ENCODE measurements around the gene REX1BD.

The REX1BD gene

DNA sequence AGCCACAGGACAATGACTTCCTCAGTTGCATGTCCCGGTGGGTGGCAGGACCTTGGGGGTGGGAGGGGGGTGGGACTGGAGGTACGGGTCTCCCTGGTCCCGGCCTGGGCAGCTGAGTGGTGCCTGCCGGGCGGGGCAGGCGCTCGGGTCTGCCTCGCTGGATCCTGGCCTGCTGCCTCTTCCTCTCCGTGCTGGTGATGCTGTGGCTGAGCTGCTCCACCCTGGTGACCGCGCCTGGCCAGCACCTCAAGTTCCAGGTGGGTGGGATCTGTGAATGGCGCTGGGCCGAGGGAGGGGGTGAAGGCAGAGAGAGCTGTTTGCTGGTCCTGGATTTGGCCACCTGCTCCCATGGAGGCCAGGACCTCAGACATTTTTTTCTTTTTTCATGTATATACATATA is 29.6 kb downstream of the REX1BD start:
- no peak overlapping the region for H3K9ac ChIP-seq (ENCODE audit: low read depth, low read length, poor library complexity, severe bottlenecking)
- H3F3A ChIP-seq (ENCODE audit: low read depth), result no peaks in the 10 kb centered on the region
- H3K4me2 ChIP-seq (ENCODE audit: low read depth, low read length, poor library complexity, severe bottlenecking), result no peak overlapping the region
- no peaks in the 10 kb centered on the region for H3K36me3 ChIP-seq (ENCODE audit: insufficient read depth, low read length)
- no peaks in the 10 kb centered on the region for H3K4me1 ChIP-seq (ENCODE audit: insufficient read depth, low read length, poor library complexity, severe bottlenecking)
- no peak overlapping the region for H3K4me3 ChIP-seq (ENCODE audit: low read length, poor library complexity, severe bottlenecking)
- H4K20me1 ChIP-seq (ENCODE audit: insufficient read depth, low read length, poor library complexity, severe bottlenecking), result no peaks in the 10 kb centered on the region
- no peaks in the 10 kb centered on the region for H3K9me2 ChIP-seq (replicated peaks; ENCODE audit: low read depth, low read length)
- no peaks in the 10 kb centered on the region for H3K27me3 ChIP-seq (ENCODE audit: insufficient read depth, low read length, poor library complexity, severe bottlenecking)
- TF ChIP-seq EZH2phosphoT487 (IDR thresholded peaks at IDR 0.05; ENCODE audit: borderline replicate concordance) (no peak), CTCF (conservative IDR thresholded peaks at IDR 0.05; ENCODE audit: low read length) (no peak)
- H2AFZ ChIP-seq (ENCODE audit: low read length), result no peak overlapping the region
- H3K9me3 ChIP-seq (ENCODE audit: insufficient read depth, low read depth, low read length), result no peaks in the 10 kb centered on the region
- no peaks in the 10 kb centered on the region for H3K79me2 ChIP-seq (ENCODE audit: insufficient read depth, low read length)

- Histone ChIP-seq H3K79me2 (ENCODE audit: insufficient read depth, low read length) (no peaks in the 10 kb centered on the region), H3F3A (ENCODE audit: low read depth) (no peaks in the 10 kb centered on the region), H3K4me2 (ENCODE audit: low read depth, low read length, poor library complexity, severe bottlenecking) (no peak overlapping the region), H3K9ac (ENCODE audit: low read depth, low read length, poor library complexity, severe bottlenecking) (no peak overlapping the region), H3K9me2 (replicated peaks; ENCODE audit: low read depth, low read length) (no peaks in the 10 kb centered on the region), H3K9me3 (ENCODE audit: insufficient read depth, low read depth, low read length) (no peaks in the 10 kb centered on the region), H2AFZ (ENCODE audit: low read length) (no peak overlapping the region), H3K4me3 (ENCODE audit: low read length, poor library complexity, severe bottlenecking) (no peak overlapping the region), H3K36me3 (ENCODE audit: insufficient read depth, low read length) (no peaks in the 10 kb centered on the region), H3K4me1 (ENCODE audit: insufficient read depth, low read length, poor library complexity, severe bottlenecking) (no peaks in the 10 kb centered on the region), H4K20me1 (ENCODE audit: insufficient read depth, low read length, poor library complexity, severe bottlenecking) (no peaks in the 10 kb centered on the region), H3K27me3 (ENCODE audit: insufficient read depth, low read length, poor library complexity, severe bottlenecking) (no peaks in the 10 kb centered on the region)
- TF ChIP-seq CTCF (conservative IDR thresholded peaks at IDR 0.05; ENCODE audit: low read length), result no peak
- no peak for TF ChIP-seq EZH2phosphoT487 (IDR thresholded peaks at IDR 0.05; ENCODE audit: borderline replicate concordance)
These were observed 31.7 kb downstream of the REX1BD start for GRCh38 chr19:18620311-18620710.

GRCh38 chr19:18620902-18621301 is 32.3 kb downstream of the REX1BD start:
- Histone ChIP-seq H3K4me2 (ENCODE audit: low read depth, low read length, poor library complexity, severe bottlenecking) (no peak overlapping the region), H3K9ac (ENCODE audit: low read depth, low read length, poor library complexity, severe bottlenecking) (no peak overlapping the region), H3K9me3 (ENCODE audit: insufficient read depth, low read depth, low read length) (no peaks in the 10 kb centered on the region), H4K20me1 (ENCODE audit: insufficient read depth, low read length, poor library complexity, severe bottlenecking) (no peaks in the 10 kb centered on the region), H3K9me2 (replicated peaks; ENCODE audit: low read depth, low read length) (no peaks in the 10 kb centered on the region), H3K36me3 (ENCODE audit: insufficient read depth, low read length) (no peaks in the 10 kb centered on the region), H3K4me1 (ENCODE audit: insufficient read depth, low read length, poor library complexity, severe bottlenecking) (no peaks in the 10 kb centered on the region), H3K4me3 (ENCODE audit: low read length, poor library complexity, severe bottlenecking) (no peak overlapping the region), H3K79me2 (ENCODE audit: insufficient read depth, low read length) (no peaks in the 10 kb centered on the region), H3K27me3 (ENCODE audit: insufficient read depth, low read length, poor library complexity, severe bottlenecking) (no peaks in the 10 kb centered on the region), H3F3A (ENCODE audit: low read depth) (no peaks in the 10 kb centered on the region), H2AFZ (ENCODE audit: low read length) (no peak overlapping the region)
- no peak for TF ChIP-seq CTCF (conservative IDR thresholded peaks at IDR 0.05; ENCODE audit: low read length)
